HepG2 (cell line): ENCODE data around the gene CNNM1. TPM values are rescaled to one million over a fixed set of nuclear protein-coding genes. Genes with fewer than 3 reads are reported as not detected.

Experiments used
- ATAC-seq: fragments of 200-7000 bp; cut with Tn5 transposase; 3 replicates; pipeline ENCODE4 v1.9.1; 2020; ENCODE audit warnings: mild to moderate bottlenecking, moderate library complexity
- BruUV-seq: library from RNA; stranded (reverse); fragments of 400-500 nt; replicated peaks from 2 replicates; lab custom pipeline; 2021; lab: Mats Ljungman, UMichigan
- CTCF ChIA-PET: fragments of 300-600 bp; formaldehyde crosslinking; extraction: SDS; loops from one replicate; lab custom pipeline; 2021; ENCODE audit warnings: low total read pairs, inconsistent platforms, low intra/inter-chr PET ratio; lab: Yijun Ruan, JAX
- POLR2A ChIA-PET: fragments of 350-600 bp; sonication (Branson Sonifier 250); formaldehyde crosslinking; loops from one replicate; lab custom pipeline; 2020; ENCODE audit warnings: antibody characterized with exemption, inconsistent platforms; lab: Yijun Ruan, JAX
- DNase-seq: peaks from one replicate; pipeline ENCODE4 v3.0.0-alpha.2; 2015; ENCODE audit warnings: low spot score
- FAIRE-seq: peaks from 3 replicates; lab custom pipeline; 2011; peaks lifted over from hg19 to GRCh38; lab: Jason Lieb, UNC
- H2AFZ ChIP-seq: one replicate; pipeline ENCODE4 v1.6.1; 2011; ENCODE audit warnings: low read length, inconsistent platforms
- H3K27ac ChIP-seq: fragments of 300-600 bp; 3 replicates; pipeline ENCODE4 v1.8.0; 2011; ENCODE audit warnings: mixed run types, mild to moderate bottlenecking, mixed read lengths, low read length, inconsistent platforms; ENCODE audit not compliant: insufficient read depth; ENCODE audit errors: extremely low read length
- H3K27me3 ChIP-seq, 2 experiments: fragments of 200-600 bp in 1 of 2; 2 replicates in 1 of 2; 3 replicates in 1 of 2; pipeline versions ENCODE4 v1.6.0 to v1.8.0; 2011; ENCODE audit warnings: low read length in 2 of 2, mild to moderate bottlenecking in 2 of 2, moderate library complexity in 2 of 2, inconsistent platforms in 1 of 2; ENCODE audit not compliant: insufficient read depth in 2 of 2, control insufficient read depth in 1 of 2
- H3K36me3 ChIP-seq, 2 experiments: fragments of 200-600 bp in 1 of 2; replicated peaks in 1 of 2; 2 replicates in 1 of 2; 3 replicates in 1 of 2; pipeline versions ENCODE4 v1.5.1 to v1.8.0; 2011; ENCODE audit warnings: low read length in 2 of 2, inconsistent platforms in 1 of 2; ENCODE audit not compliant: insufficient read depth in 2 of 2, control insufficient read depth in 1 of 2
- H3K4me1 ChIP-seq: 2 replicates; pipeline ENCODE4 v1.5.1; 2012; ENCODE audit warnings: low read length, inconsistent platforms; ENCODE audit not compliant: insufficient read depth
- H3K4me2 ChIP-seq: 2 replicates; pipeline ENCODE4 v1.6.0; 2011; ENCODE audit warnings: low read depth, low read length, inconsistent platforms
- H3K4me3 ChIP-seq, 3 experiments: fragments of 200-600 bp in 1 of 3; sonication (generic), shearing (Covaris generic) in 1 of 3; replicated peaks in 1 of 3; 2 replicates each; pipeline ENCODE4 v1.5.1; 2011 to 2016; ENCODE audit warnings: low read length in 3 of 3, inconsistent platforms in 2 of 3, low read depth in 2 of 3, mild to moderate bottlenecking in 2 of 3, control low read depth in 1 of 3, mixed read lengths in 1 of 3; ENCODE audit not compliant: insufficient read depth in 1 of 3
- H3K79me2 ChIP-seq: one replicate; pipeline ENCODE4 v1.6.1; 2011; ENCODE audit warnings: low read length, inconsistent platforms; ENCODE audit not compliant: insufficient read depth
- H3K9ac ChIP-seq: 2 replicates; pipeline ENCODE4 v1.6.0; 2011; ENCODE audit warnings: mild to moderate bottlenecking, low read depth, low read length, inconsistent platforms; ENCODE audit not compliant: insufficient read depth
- H3K9me3 ChIP-seq: 2 replicates; pipeline ENCODE4 v1.5.1; 2012; ENCODE audit warnings: mild to moderate bottlenecking, low read length
- H4K20me1 ChIP-seq: 2 replicates; pipeline ENCODE4 v1.6.0; 2011; ENCODE audit warnings: inconsistent platforms, mild to moderate bottlenecking, low read length, moderate library complexity; ENCODE audit not compliant: insufficient read depth
- ARHGAP35 ChIP-seq: sonication (generic); formaldehyde crosslinking; IDR thresholded peaks from 2 replicates; pipeline ENCODE4 v1.9.0; 2022; ENCODE audit warnings: mild to moderate bottlenecking, inconsistent platforms, moderate library complexity, missing genetic modification reagents, borderline replicate concordance
- EEA1 ChIP-seq: sonication (generic); formaldehyde crosslinking; IDR thresholded peaks from 2 replicates; pipeline ENCODE4 v1.5.1; 2020; ENCODE audit warnings: mild to moderate bottlenecking, missing genetic modification reagents, borderline replicate concordance
- KMT2A ChIP-seq: sonication (generic); formaldehyde crosslinking; IDR thresholded peaks from 2 replicates; pipeline ENCODE4 v1.4.0; 2020; ENCODE audit warnings: missing genetic modification reagents
- MAZ ChIP-seq, 2 experiments: sonication (generic) in 1 of 2; formaldehyde crosslinking in 1 of 2; IDR thresholded peaks; 2 replicates each; pipeline versions ENCODE4 v1.5.0 to v1.6.1; 2012 to 2020; ENCODE audit warnings: low read depth in 2 of 2, mild to moderate bottlenecking in 2 of 2, borderline replicate concordance in 1 of 2, improper control_type of control experiment in 1 of 2, low read length in 1 of 2, missing genetic modification reagents in 1 of 2, moderate library complexity in 1 of 2
- NFE2L2 ChIP-seq: fragments of 150-350 bp; IDR thresholded peaks from 2 replicates; pipeline ENCODE4 v1.6.1; 2014; ENCODE audit warnings: low read length
- NFKB2 ChIP-seq: sonication (generic); formaldehyde crosslinking; IDR thresholded peaks from 2 replicates; pipeline ENCODE4 v1.4.0; 2020; ENCODE audit warnings: missing genetic modification reagents, borderline replicate concordance
- U2AF1 ChIP-seq: fragments of 200-400 bp; formaldehyde crosslinking; optimal IDR thresholded peaks from 2 replicates; pipeline ENCODE3; 2017; ENCODE audit warnings: mild to moderate bottlenecking, low read depth, low read length
- ZBTB34 ChIP-seq: sonication (generic); formaldehyde crosslinking; IDR thresholded peaks from 2 replicates; pipeline ENCODE4 v1.8.0; 2022; ENCODE audit warnings: mild to moderate bottlenecking, missing genetic modification reagents
- ZNF12 ChIP-seq: sonication (generic); formaldehyde crosslinking; IDR thresholded peaks from 2 replicates; pipeline ENCODE4 v1.5.0; 2020; ENCODE audit warnings: missing genetic modification reagents
- ZNF33A ChIP-seq: sonication (generic); formaldehyde crosslinking; IDR thresholded peaks from 2 replicates; pipeline ENCODE4 v1.5.1; 2020; ENCODE audit warnings: missing genetic modification reagents, mild to moderate bottlenecking, moderate library complexity, borderline replicate concordance
- ZNF546 ChIP-seq: sonication (generic); formaldehyde crosslinking; conservative IDR thresholded peaks from 2 replicates; pipeline ENCODE4 v1.8.1; 2023; ENCODE audit warnings: mild to moderate bottlenecking, missing genetic modification reagents
- ZNF567 ChIP-seq: sonication (generic); formaldehyde crosslinking; IDR thresholded peaks from 2 replicates; pipeline ENCODE4 v1.8.1; 2023; ENCODE audit warnings: mild to moderate bottlenecking, missing genetic modification reagents, borderline replicate concordance
- ZNF720 ChIP-seq: sonication (generic); formaldehyde crosslinking; IDR thresholded peaks from 2 replicates; pipeline ENCODE4 v1.4.0; 2020; ENCODE audit warnings: missing genetic modification reagents
- in situ Hi-C: cut with HindIII; loops from 2 replicates; pipeline ENCODE4 v1.10.0; 2017; ENCODE audit warnings: low pct_unique_long_range_greater_than_20kb; ENCODE audit not compliant: extremely low pct_ligation_motif_present
- intact Hi-C: fragments of 100-400 bp; cut with micrococcal nuclease; formaldehyde crosslinking; loops from one replicate; pipeline ENCODE4 v1.10.0; 2022; ENCODE audit not compliant: unreplicated experiment
- polyA plus RNA-seq, 8 experiments: library from polyadenylated mRNA; depleted of rRNA in 3 of 8; stranded (reverse) in 7 of 8; unstranded in 1 of 8; fragments of >200 nt; fragmentation: Illumina TruSeq in 4 of 8; extraction: Trizol in 4 of 8; gene quantifications; 2 replicates each; pipeline versions ENCODE4 v1.2.1 to v1.2.3, GENCODE V29; 2011 to 2016; ENCODE audit warnings: low read depth in 4 of 8, missing spikeins in 1 of 8, mixed read lengths in 1 of 8; ENCODE audit not compliant: insufficient read depth in 1 of 8
- total RNA-seq, 5 experiments: library from RNA; depleted of rRNA; stranded (reverse); fragments of >200 nt; fragmentation: Illumina TruSeq; extraction: Trizol; gene quantifications; 2 replicates each; pipeline ENCODE4 v1.2.3, GENCODE V29; 2016; ENCODE audit warnings: low read depth in 1 of 5
- TF ChIP-seq, protein P1 (sequence below): sonication (generic); formaldehyde crosslinking; IDR thresholded peaks from 2 replicates; pipeline ENCODE4 v1.5.0; 2020; ENCODE audit warnings: missing genetic modification reagents
- TF ChIP-seq, protein P2 (sequence below): sonication (generic); formaldehyde crosslinking; IDR thresholded peaks from 2 replicates; pipeline ENCODE4 v1.4.0; 2020; ENCODE audit warnings: missing genetic modification reagents

CNNM1 gene
- total and polyA plus RNA-seq, 2 of the 13 experiments (the other 11 are each of a cell fraction or from before 2014, with no cell fraction given), result 4.3 to 9.6 TPM

- TF ChIP-seq, protein P1, sequence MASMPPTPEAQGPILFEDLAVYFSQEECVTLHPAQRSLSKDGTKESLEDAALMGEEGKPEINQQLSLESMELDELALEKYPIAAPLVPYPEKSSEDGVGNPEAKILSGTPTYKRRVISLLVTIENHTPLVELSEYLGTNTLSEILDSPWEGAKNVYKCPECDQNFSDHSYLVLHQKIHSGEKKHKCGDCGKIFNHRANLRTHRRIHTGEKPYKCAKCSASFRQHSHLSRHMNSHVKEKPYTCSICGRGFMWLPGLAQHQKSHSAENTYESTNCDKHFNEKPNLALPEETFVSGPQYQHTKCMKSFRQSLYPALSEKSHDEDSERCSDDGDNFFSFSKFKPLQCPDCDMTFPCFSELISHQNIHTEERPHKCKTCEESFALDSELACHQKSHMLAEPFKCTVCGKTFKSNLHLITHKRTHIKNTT, result no peak
- TF ChIP-seq KMT2A (CRISPR knock-in tag), result peak; percentile 30; the same call in 1 of the 2 replicates
- no peak for TF ChIP-seq ZNF33A (CRISPR knock-in tag)
- no peak for TF ChIP-seq ARHGAP35 (CRISPR knock-in tag)
- no peak for TF ChIP-seq NFE2L2
Measured at GRCh38 chr10:99303899-99304861, 25.0 kb upstream of the CNNM1 start (continued).

GRCh38 chr10:99304862-99305229 lies 24.3 kb upstream of the CNNM1 start:
- BruUV-seq, result TSS peak; percentile 94
- H3K9ac ChIP-seq, result peak overlapping the region; percentile 40
- peak; percentile 61 for ATAC-seq
- CTCF ChIA-PET, result no interaction called here
- H3K4me3 ChIP-seq, result peak overlapping the region in 2 of 3 experiments; percentile 4 to 34; a peak in 2 of 6 replicates
- POLR2A ChIA-PET, result interaction anchor here (1.0 to 1.2 kb wide), 2 partner anchors 25 to 126 kb away, joined by 3 to 5 read pairs; partner anchors contain the start of genes CNNM1 and GOT1
- no peak overlapping the region for H2AFZ ChIP-seq
- no peak for FAIRE-seq
- no peaks in the 10 kb centered on the region for H3K27me3 ChIP-seq
- no peak for DNase-seq
- intact Hi-C loops (no loop called here), in situ Hi-C loops (no loop called here)
- H3K36me3 ChIP-seq, result no peaks in the 10 kb centered on the region
- peak overlapping the region; percentile 82 for H3K4me2 ChIP-seq
- H3K9me3 ChIP-seq, result 0 out of 2 replicates have a peak, but pooled peaks cover 8% of the 10 kb centered on the region
- H3K27ac ChIP-seq, result peak overlapping the region; percentile 90
- no peaks in the 10 kb centered on the region for H4K20me1 ChIP-seq
- H3K79me2 ChIP-seq, result no peaks in the 10 kb centered on the region
- H3K4me1 ChIP-seq, result peaks cover 61% of the 10 kb centered on the region
- TF ChIP-seq ZNF567 (CRISPR knock-in tag) (no peak), NFKB2 (CRISPR knock-in tag) (no peak), ZNF546 (CRISPR knock-in tag) (no peak), ZNF720 (CRISPR knock-in tag) (no peak), ZNF12 (CRISPR knock-in tag) (no peak), EEA1 (CRISPR knock-in tag) (no peak), MAZ (IDR thresholded peaks at IDR 0.05; ENCODE audit: borderline replicate concordance, low read depth, low read length) (no peak), MAZ (CRISPR knock-in tag; IDR thresholded peaks at IDR 0.05; ENCODE audit: low read depth) (no peak), ZBTB34 (CRISPR knock-in tag) (no peak), U2AF1 (no peak)
- TF ChIP-seq, protein P2, sequence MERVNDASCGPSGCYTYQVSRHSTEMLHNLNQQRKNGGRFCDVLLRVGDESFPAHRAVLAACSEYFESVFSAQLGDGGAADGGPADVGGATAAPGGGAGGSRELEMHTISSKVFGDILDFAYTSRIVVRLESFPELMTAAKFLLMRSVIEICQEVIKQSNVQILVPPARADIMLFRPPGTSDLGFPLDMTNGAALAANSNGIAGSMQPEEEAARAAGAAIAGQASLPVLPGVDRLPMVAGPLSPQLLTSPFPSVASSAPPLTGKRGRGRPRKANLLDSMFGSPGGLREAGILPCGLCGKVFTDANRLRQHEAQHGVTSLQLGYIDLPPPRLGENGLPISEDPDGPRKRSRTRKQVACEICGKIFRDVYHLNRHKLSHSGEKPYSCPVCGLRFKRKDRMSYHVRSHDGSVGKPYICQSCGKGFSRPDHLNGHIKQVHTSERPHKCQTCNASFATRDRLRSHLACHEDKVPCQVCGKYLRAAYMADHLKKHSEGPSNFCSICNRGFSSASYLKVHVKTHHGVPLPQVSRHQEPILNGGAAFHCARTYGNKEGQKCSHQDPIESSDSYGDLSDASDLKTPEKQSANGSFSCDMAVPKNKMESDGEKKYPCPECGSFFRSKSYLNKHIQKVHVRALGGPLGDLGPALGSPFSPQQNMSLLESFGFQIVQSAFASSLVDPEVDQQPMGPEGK (CRISPR knock-in tag), result 0 out of 2 replicates have a peak, but pooled peaks have one; percentile 1
